Liver (tissue), 9 donors: ENCODE results near the gene NLRP12. TPM values are rescaled to one million over a fixed set of nuclear protein-coding genes. Genes with fewer than 3 reads are reported as not detected.
"Not testable (repeated sequence)": the region's sequence is repeated elsewhere in the genome, so short reads cannot be mapped to it uniquely, and the experiment has no call there.

Experiments used
- DNase-seq: peaks from one replicate; pipeline ENCODE4 v3.0.0-alpha.2; 2017; ENCODE audit warnings: low spot score
- H3K27ac ChIP-seq, 2 donors: one replicate each; pipeline ENCODE4 v1.7.0; 2013; ENCODE audit warnings: inconsistent platforms in 2 of 2, low read length in 2 of 2, control low read depth in 1 of 2, low read depth in 1 of 2, mild to moderate bottlenecking in 1 of 2
- H3K27me3 ChIP-seq, 4 donors: one replicate each; pipeline versions ENCODE4 v1.6.1 to v1.7.0; 2013; ENCODE audit warnings: low read length in 3 of 4, inconsistent platforms in 1 of 4, mild to moderate bottlenecking in 1 of 4, moderate library complexity in 1 of 4; ENCODE audit not compliant: control insufficient read depth in 4 of 4, insufficient read depth in 4 of 4
- H3K36me3 ChIP-seq, 4 donors: one replicate each; pipeline versions ENCODE4 v1.6.1 to v1.7.0; 2013; ENCODE audit warnings: low read length in 3 of 4, mild to moderate bottlenecking in 3 of 4, low read depth in 1 of 4, moderate library complexity in 1 of 4; ENCODE audit not compliant: control insufficient read depth in 4 of 4, insufficient read depth in 3 of 4
- H3K4me1 ChIP-seq, 4 donors: one replicate each; pipeline versions ENCODE4 v1.6.1 to v1.7.0; 2013; ENCODE audit warnings: low read length in 3 of 4, mild to moderate bottlenecking in 3 of 4, moderate library complexity in 1 of 4; ENCODE audit not compliant: control insufficient read depth in 4 of 4, insufficient read depth in 4 of 4
- H3K4me3 ChIP-seq, 3 donors: one replicate each; pipeline versions ENCODE4 v1.6.1 to v1.7.0; 2013; ENCODE audit warnings: low read length in 3 of 3, control low read depth in 1 of 3, low read depth in 1 of 3, mild to moderate bottlenecking in 1 of 3
- H3K9ac ChIP-seq, 2 donors: one replicate each; pipeline ENCODE4 v1.7.0; 2013; ENCODE audit warnings: low read length in 2 of 2, mild to moderate bottlenecking in 2 of 2, moderate library complexity in 2 of 2, control low read depth in 1 of 2, low read depth in 1 of 2
- H3K9me3 ChIP-seq, 4 donors: one replicate each; pipeline versions ENCODE4 v1.6.1 to v1.7.0; 2013; ENCODE audit warnings: low read length in 3 of 4; ENCODE audit not compliant: control insufficient read depth in 4 of 4
- EGR1 ChIP-seq, 2 donors: IDR thresholded peaks; 2 replicates each; pipeline ENCODE4 v1.6.1; 2016 to 2018; ENCODE audit warnings: antibody characterized with exemption in 2 of 2, low read depth in 2 of 2
- FOXA1 ChIP-seq: IDR thresholded peaks from 2 replicates; pipeline ENCODE4 v1.6.1; 2016; ENCODE audit warnings: antibody characterized with exemption
- FOXA2 ChIP-seq: IDR thresholded peaks from 2 replicates; pipeline ENCODE4 v1.6.1; 2016; ENCODE audit warnings: antibody characterized with exemption
- GABPA ChIP-seq, 2 donors: IDR thresholded peaks in 1 of 2; conservative IDR thresholded peaks in 1 of 2; 2 replicates each; pipeline ENCODE4 v1.6.1; 2016; ENCODE audit warnings: antibody characterized with exemption in 2 of 2, mild to moderate bottlenecking in 1 of 2, moderate library complexity in 1 of 2
- HNF4A ChIP-seq, 2 donors: conservative IDR thresholded peaks; 2 replicates each; pipeline ENCODE4 v1.6.1; 2016; ENCODE audit warnings: antibody characterized with exemption in 2 of 2, mild to moderate bottlenecking in 2 of 2
- NR2F2 ChIP-seq: IDR thresholded peaks from 2 replicates; pipeline ENCODE4 v1.6.1; 2016; ENCODE audit warnings: antibody characterized with exemption
- RAD21 ChIP-seq, 2 donors: IDR thresholded peaks; 2 replicates each; pipeline ENCODE4 v1.6.1; 2016; ENCODE audit warnings: antibody characterized with exemption in 2 of 2, mild to moderate bottlenecking in 2 of 2
- SP1 ChIP-seq: IDR thresholded peaks from 2 replicates; pipeline ENCODE4 v1.6.1; 2018; ENCODE audit warnings: antibody characterized with exemption, mild to moderate bottlenecking
- TAF1 ChIP-seq: conservative IDR thresholded peaks from 2 replicates; pipeline ENCODE4 v1.6.1; 2016; ENCODE audit warnings: antibody characterized with exemption, mild to moderate bottlenecking
- YY1 ChIP-seq: IDR thresholded peaks from 2 replicates; pipeline ENCODE4 v1.6.1; 2016; ENCODE audit warnings: antibody characterized with exemption, mild to moderate bottlenecking
- WGBS: extraction: QIAGEN DNeasy Blood & Tissue Kit; methylation state at CpG from one replicate; pipeline ENCODE4 v1.1.7; 2013; 5-methylcytosine and 5-hydroxymethylcytosine counted together
- polyA plus RNA-seq, 2 donors: library from polyadenylated mRNA; stranded (reverse) in 1 of 2; unstranded in 1 of 2; fragments of 200-250 nt in 1 of 2; fragments of >200 nt in 1 of 2; fragmentation: Nextera tagmentation in 1 of 2; extraction: Ambion mirVana in 1 of 2; gene quantifications; one replicate each; pipeline versions ENCODE4 v1.2.1 to v1.2.3, GENCODE V29; 2013 to 2015
- total RNA-seq, 2 donors: library from RNA; depleted of rRNA; stranded (reverse); fragments of >200 nt; gene quantifications; one replicate each; pipeline ENCODE4 v1.2.3, GENCODE V29; 2014
- TF ChIP-seq, protein P1 (sequence below): IDR thresholded peaks from 2 replicates; pipeline ENCODE4 v1.6.1; 2016; ENCODE audit warnings: antibody characterized with exemption
- TF ChIP-seq, protein P2 (sequence below): fragments of 150-350 bp; IDR thresholded peaks from 2 replicates; pipeline ENCODE4 v1.5.1; 2017; ENCODE audit warnings: improper control_type of control experiment, low read depth, low read length; ENCODE audit not compliant: missing input control
- TF ChIP-seq, protein P3 (sequence below): IDR thresholded peaks from 2 replicates; pipeline ENCODE4 v1.6.1; 2016; ENCODE audit warnings: antibody characterized with exemption, mild to moderate bottlenecking
- TF ChIP-seq, protein P4 (sequence below): IDR thresholded peaks from 2 replicates; pipeline ENCODE4 v1.6.1; 2016; ENCODE audit warnings: antibody characterized with exemption
- donor health status: healthy.
- donor health status: healthy.
- donor health status: healthy.
- donor health status: healthy.
- donor health status: healthy.

NLRP12 gene
- total and polyA plus RNA-seq, 4 donors = 0.10 to 1.8 (median 0.58) TPM

DNA sequence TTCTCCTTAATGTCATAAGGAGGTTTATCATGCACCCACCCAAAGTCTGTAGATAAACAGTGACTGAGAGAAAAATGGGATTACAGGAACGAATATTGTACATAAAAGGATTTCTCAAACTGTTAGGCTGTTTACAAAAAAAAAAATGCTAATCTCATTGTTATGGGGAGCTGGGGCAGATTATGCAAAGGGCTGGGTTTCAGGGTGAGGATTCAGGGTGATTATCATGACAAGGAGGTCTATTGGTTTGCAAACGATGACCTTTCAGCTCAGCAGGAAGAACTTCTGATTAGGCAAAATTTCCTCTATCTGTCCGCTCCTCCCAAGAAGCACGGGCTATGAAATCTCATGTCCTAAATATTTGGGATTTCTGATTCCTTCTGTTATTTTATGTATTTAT, 41.4 kb downstream of the NLRP12 start:
- DNase-seq = no peak
- Histone ChIP-seq H3K27ac (no peak overlapping the region), H3K36me3 (no peaks in the 10 kb centered on the region), H3K27me3 (no peaks in the 10 kb centered on the region), H3K4me3 (no peak overlapping the region), H3K9me3 (no peaks in the 10 kb centered on the region), H3K4me1 (no peaks in the 10 kb centered on the region), H3K9ac (no peak overlapping the region)
- WGBS = 42% methylated on average over 4 of the region's 4 CpGs
- TF ChIP-seq SP1 (no peak), NR2F2 (no peak), FOXA1 (no peak), RAD21 (IDR thresholded peaks at IDR 0.05) (no peak), YY1 (no peak), HNF4A (conservative IDR thresholded peaks at IDR 0.05) (no peak), FOXA2 (no peak), TAF1 (no peak), EGR1 (IDR thresholded peaks at IDR 0.05; ENCODE audit: low read depth in 2 of 2) (no peak), GABPA (IDR thresholded peaks at IDR 0.05 in 1 of 2, conservative IDR thresholded peaks at IDR 0.05 in 1 of 2) (no peak)
- TF ChIP-seq, protein P1, sequence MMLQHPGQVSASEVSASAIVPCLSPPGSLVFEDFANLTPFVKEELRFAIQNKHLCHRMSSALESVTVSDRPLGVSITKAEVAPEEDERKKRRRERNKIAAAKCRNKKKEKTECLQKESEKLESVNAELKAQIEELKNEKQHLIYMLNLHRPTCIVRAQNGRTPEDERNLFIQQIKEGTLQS = no peak
- TF ChIP-seq, protein P2, sequence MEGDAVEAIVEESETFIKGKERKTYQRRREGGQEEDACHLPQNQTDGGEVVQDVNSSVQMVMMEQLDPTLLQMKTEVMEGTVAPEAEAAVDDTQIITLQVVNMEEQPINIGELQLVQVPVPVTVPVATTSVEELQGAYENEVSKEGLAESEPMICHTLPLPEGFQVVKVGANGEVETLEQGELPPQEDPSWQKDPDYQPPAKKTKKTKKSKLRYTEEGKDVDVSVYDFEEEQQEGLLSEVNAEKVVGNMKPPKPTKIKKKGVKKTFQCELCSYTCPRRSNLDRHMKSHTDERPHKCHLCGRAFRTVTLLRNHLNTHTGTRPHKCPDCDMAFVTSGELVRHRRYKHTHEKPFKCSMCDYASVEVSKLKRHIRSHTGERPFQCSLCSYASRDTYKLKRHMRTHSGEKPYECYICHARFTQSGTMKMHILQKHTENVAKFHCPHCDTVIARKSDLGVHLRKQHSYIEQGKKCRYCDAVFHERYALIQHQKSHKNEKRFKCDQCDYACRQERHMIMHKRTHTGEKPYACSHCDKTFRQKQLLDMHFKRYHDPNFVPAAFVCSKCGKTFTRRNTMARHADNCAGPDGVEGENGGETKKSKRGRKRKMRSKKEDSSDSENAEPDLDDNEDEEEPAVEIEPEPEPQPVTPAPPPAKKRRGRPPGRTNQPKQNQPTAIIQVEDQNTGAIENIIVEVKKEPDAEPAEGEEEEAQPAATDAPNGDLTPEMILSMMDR = no peak
- TF ChIP-seq, protein P3, sequence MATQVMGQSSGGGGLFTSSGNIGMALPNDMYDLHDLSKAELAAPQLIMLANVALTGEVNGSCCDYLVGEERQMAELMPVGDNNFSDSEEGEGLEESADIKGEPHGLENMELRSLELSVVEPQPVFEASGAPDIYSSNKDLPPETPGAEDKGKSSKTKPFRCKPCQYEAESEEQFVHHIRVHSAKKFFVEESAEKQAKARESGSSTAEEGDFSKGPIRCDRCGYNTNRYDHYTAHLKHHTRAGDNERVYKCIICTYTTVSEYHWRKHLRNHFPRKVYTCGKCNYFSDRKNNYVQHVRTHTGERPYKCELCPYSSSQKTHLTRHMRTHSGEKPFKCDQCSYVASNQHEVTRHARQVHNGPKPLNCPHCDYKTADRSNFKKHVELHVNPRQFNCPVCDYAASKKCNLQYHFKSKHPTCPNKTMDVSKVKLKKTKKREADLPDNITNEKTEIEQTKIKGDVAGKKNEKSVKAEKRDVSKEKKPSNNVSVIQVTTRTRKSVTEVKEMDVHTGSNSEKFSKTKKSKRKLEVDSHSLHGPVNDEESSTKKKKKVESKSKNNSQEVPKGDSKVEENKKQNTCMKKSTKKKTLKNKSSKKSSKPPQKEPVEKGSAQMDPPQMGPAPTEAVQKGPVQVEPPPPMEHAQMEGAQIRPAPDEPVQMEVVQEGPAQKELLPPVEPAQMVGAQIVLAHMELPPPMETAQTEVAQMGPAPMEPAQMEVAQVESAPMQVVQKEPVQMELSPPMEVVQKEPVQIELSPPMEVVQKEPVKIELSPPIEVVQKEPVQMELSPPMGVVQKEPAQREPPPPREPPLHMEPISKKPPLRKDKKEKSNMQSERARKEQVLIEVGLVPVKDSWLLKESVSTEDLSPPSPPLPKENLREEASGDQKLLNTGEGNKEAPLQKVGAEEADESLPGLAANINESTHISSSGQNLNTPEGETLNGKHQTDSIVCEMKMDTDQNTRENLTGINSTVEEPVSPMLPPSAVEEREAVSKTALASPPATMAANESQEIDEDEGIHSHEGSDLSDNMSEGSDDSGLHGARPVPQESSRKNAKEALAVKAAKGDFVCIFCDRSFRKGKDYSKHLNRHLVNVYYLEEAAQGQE = no peak
- TF ChIP-seq, protein P4, sequence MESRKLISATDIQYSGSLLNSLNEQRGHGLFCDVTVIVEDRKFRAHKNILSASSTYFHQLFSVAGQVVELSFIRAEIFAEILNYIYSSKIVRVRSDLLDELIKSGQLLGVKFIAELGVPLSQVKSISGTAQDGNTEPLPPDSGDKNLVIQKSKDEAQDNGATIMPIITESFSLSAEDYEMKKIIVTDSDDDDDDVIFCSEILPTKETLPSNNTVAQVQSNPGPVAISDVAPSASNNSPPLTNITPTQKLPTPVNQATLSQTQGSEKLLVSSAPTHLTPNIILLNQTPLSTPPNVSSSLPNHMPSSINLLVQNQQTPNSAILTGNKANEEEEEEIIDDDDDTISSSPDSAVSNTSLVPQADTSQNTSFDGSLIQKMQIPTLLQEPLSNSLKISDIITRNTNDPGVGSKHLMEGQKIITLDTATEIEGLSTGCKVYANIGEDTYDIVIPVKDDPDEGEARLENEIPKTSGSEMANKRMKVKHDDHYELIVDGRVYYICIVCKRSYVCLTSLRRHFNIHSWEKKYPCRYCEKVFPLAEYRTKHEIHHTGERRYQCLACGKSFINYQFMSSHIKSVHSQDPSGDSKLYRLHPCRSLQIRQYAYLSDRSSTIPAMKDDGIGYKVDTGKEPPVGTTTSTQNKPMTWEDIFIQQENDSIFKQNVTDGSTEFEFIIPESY = no peak

DNA sequence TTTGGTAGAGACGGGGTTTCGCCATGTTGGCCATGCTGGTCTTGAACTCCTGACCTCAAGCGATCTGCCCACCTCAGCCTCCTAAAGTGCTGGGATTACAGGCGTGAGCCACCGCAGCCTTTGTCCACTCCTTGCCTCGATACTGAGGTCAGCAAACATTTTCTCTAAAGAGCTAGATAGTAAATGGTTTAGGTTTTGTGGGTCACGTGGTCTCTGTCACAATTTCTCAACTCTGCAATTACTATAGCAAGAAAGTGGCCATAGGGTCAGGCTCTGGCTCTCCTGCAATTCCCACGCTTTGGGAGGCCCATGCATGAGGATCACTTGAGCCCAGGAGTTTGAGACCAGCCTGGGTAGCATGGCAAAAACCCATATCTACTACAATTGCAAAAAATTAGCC, 42.8 kb downstream of the NLRP12 start:
- H3K36me3 ChIP-seq, H3K9ac ChIP-seq, DNase-seq, H3K4me3 ChIP-seq, H3K9me3 ChIP-seq, H3K4me1 ChIP-seq, H3K27ac ChIP-seq, H3K27me3 ChIP-seq: not testable (repeated sequence)
- 80% methylated on average over 8 of the region's 8 CpGs for WGBS
